LoVo (cell line): Measurements from ENCODE around the gene LRRC4.

ENCODE experiments used
- DNase-seq: peaks from one replicate; pipeline ENCODE4 v3.0.0-alpha.2; 2016; ENCODE audit warnings: low spot score

Gene LRRC4

DNA sequence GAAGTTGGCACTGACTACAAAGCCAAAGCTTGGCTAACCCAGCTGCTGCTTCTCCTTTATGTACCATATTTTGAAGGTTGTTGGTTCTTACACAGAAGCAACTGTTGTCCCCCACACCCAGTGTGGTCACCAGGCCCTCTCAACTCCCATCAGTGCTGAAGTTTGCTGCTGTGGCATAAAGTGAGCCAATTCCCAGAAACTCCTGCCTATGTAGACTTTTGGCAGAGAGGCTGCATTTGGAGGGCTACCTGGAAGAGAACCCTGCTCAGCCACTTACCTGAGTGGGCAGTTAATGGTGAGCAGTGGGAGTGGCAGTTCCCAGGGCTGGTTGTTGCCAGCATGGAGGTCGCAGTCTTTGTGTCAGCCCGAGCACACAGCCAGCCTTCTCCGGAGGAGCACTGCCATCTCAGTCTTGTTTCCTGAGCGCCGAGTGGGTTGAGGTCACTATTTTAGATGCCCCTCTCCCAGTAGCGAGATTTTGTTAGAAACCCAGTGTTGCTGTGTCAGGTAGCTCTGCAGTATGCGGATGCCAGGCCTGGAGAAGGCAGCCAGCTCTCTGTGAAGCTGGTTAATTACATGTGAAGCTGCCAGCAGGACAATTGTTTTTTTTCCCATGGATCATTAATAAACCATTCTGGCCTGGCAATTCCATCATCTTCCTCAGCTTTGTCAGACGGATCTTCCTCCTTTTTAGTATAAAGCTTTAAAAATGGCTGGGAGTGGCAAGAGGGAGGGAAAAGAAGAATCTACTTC, 24.5 kb downstream of the LRRC4 start:
- DNase-seq, result no peak

DNA sequence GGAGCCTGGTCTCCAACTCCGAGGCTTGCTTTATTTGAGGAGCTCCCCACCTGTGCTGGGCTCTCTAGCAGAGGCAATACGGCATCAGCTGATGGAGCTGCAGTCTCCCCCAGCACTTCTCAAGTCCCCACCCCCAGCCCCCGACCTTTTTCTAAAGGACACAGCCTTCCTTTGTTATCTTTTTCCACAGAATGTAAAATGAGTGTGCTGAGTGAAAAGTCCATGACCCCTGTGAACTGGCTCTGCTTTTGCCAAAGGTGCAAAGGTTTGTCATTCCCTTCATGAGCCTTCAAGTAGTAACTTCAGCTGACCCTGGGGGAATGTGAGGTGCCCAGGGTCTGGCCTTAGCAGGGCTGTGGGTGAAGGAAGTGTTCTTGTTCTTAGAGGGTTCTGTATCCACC, 25.5 kb downstream of the LRRC4 start:
- no peak for DNase-seq

DNA sequence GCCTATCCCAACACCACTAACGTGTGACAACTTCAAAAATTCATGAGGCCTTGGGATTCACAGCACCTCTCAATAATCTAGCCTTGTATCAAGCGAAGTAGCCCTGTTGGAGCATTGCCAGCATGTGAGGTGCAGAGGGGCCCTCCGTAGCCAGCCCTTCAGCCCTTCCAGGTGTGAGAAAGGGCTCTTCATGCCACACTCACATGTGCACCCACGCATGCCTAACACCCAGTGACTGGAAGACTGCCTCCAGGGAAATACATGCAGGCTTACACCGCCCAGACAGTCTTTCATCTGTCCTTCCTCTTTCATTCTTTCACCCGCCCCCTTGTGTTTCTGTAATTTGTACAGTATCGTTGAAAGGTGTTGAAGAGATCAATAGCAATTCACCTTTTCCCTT, 26.1 kb downstream of the LRRC4 start:
- no peak for DNase-seq

DNA sequence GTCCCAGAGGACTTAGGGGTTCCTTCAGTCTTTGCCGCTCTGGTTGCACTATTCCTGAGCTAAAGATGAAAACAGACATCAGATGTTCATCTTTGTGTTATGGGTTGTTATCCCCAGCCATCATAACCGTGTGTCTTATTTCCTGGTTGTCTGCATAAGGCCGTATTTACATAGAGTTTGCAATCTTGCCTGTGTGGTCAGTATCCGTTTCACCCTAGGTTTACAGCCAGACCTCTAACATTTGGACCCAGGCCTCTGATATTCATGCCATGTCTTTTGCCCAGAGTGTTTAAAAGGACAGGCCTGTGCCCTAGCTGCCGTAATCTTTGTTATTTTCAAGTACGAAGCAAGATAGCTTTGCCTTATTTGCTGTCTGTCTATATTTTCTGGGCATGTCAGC, 26.6 kb downstream of the LRRC4 start:
- DNase-seq, result no peak

DNA sequence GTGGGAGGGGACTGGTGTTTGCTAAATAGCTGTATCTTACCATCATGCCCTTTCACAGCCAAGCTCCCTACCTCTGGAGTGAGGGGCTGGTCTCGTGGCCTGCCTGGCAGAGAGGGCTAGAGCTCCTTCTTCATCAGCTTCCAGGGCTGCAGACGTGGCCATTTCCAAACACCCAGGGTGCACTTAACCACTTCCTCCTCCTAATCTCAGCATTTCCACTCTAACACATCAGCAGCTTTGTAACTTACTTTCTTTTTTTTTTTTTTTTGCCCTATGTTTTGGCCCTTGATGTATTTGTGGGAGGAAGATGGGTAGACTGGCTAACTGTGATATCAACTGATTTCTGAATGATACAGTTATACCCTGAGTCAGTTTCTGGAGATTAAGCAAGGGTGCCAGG, 27.4 kb downstream of the LRRC4 start:
- DNase-seq, result no peak

DNA sequence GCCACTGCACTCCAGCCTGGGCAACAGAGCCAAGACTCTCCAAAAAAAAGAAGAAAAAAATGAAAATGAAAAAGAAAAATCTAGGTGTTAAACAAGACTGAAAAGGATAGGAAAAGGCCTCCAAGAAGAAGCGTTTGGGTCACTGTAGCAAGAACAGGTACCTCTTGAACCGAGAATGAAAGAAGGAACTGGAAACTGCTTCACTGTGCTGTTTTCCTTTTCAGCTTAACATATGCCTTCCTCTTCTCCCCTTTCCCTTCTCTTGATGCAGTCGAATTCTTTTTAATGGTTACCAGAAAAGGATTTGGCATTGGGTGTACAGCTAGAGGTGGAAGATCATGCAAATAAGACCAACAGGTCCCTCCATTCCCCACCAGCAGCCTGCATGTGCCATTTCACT, 28.1 kb downstream of the LRRC4 start:
- no peak for DNase-seq

DNA sequence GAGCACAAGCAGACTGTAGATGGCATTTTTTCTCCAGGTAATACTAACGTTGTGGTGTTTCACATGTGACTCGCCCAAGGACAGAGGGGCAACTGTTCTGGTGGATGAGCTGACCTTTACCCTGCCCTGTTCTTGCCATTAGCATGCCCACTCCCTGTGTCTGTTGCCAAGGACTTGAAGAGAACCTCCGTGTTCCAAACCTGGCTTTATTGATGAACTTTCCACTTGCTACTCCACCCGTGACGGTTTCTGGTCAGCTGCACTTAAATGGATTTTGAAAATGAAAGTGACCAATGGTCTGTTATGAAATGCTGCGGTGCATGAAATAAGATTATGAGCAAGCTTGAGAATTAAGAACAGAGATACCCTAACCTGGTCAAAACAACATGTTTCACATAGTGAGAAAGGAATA, 30.4 kb downstream of the LRRC4 start:
- no peak for DNase-seq

DNA sequence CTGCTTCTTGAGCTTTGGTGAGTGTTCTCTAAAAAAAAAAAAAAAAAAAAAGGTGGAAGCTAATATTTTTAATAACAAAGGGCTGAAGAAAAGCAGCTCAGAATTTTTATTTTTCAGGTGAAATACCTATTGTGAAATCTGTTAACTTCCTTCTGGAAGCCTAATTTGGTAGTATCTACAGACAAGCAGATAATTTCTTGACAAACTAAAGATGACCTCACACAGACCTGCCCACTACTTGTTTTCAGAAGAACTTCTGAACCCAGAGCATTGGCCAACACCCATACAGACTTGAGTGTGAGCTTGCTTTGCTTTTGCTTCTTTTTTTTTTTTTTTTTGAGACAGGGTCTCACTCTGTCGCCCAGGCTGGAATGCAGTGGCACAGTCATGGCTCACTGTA, 31.2 kb downstream of the LRRC4 start:
- no peak for DNase-seq

DNA sequence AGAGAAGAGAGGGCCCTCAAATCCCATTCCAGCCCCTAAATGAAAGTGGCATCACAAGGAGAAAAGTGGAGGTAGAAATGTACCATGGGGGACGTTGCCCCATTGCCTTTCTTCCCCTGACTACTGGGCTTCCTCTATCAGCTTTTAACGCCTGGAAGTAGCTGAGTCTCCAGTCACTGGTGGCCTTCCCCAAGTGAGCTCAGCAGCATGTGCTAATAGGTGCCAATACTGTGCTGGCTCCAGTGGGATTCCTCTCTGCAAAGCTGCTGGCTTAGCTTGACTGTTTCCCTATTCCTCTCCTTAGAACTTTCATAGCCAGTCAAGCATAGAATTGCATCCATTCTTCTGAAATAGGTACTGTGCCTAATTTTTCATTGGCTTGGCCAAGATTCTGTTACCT, 32.6 kb downstream of the LRRC4 start:
- no peak for DNase-seq

DNA sequence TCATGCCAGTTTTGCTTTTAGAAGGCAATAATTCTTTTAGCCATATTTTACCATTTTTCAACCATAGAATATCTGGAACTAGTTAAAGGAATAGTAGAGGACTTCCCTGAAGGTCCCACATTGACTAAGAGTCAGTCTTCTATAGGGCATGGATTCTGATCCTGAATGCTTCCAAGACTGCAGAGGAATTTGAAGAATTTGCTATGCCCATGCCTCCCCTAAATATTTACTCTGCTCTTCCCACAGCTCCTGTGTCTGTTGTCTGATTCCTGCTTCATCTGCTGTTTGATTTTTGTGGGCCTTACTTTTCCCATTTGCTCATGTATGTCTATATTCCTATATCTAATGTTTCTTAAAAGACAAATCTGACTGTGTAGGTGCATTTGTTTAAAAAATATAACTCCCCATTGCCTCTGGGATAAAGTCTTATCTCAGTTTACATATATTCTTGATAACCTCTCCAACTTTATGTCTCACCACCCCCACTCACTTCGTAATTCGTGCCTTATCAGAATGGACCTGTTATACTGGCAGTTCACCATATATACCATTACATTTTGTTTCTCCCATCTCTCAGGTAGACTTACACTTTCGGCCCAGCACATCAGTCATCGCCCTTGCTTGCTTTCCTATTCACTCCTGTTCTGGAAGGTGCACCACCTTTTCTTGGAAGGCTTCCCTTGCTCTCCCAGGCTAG, 33.9 kb downstream of the LRRC4 start:
- DNase-seq, result no peak

DNA sequence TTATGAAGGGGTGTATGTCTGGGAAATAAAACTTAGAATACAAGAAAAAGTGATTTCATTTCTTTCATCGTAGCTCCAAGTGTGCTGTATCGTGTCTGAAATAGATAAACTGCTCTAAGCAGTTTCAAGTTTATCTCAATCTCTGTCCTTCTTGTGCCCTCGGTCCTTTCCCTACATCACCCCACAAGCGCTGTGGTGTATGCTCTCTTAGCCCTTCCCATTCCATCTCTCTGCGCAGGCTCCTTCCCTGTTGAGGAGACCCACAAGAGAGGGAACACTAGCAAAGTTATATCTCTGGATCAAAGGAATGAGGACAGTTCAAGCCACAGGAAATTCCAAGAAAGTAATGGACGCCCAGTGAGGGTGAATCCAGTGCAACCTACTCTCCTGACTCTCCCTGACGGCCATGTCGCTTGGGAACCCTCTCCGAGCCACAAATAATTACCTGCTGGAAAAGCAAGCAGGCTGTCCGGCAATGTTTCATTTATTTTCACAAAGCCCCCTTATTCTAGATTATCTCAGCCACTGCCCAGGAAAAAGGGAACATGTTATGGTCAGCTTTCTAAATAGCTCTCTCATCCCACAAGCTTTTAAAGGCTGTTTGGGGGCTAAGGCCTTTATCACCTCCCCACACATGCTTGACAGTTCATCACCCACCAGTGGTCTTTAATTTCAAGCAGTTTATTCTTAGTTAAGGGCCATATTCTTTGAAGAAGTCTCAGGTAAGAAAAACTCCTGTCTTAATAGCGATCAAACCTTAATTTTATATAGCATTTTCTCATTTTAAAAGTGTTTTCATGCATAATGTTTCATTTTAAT, 34.8 kb downstream of the LRRC4 start:
- DNase-seq, result no peak

DNA sequence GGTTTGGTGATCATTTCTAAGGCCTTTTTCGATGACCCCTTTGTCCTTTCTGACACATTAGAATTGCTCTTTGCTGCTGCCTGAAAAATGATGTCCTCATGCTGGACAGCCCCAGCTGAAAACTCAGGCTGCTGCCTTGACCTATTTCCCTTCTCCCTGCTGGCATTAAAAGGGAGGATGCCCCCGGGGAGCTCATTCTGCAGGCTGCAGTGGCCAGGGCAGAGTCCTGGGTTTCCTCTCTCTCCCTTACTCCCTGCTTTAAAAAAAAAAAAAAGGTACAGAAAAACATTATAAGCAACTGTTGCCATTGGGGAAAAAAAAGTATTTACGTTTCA, 35.4 kb downstream of the LRRC4 start:
- no peak for DNase-seq

DNA sequence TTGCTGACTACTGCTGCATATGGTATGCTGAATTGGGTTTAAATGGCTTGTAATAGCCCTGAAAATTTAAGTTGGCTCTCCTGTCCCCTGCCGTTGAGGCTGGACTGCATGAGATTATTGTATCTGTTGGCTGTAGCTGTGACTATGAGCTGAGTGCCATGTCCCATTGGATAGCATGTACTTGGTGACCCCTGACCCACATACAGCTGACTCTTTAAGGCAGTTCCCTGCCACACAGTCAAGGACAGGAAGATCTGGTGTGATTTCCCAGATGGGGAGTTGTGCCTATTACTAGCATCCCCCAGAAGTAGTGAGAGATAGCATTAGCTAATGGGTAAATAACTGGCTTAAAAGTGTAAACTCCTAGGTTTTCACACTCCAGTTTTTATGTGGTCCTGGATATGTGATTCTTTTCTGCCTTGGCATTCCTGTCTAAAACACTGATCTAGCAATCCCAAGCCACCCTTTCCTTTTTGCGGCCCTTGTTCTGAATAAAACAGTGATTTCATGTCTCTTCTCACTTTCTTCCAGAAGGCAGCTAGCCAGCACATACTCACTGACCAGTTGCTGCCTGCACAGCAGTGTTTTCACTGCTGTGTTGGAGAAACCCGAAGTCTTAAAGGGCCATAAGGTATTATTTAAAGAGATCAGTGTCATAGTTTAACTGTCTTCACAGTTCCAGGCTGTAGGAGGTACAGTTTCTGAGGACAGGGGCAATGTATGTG, 35.9 kb downstream of the LRRC4 start:
- no peak for DNase-seq

DNA sequence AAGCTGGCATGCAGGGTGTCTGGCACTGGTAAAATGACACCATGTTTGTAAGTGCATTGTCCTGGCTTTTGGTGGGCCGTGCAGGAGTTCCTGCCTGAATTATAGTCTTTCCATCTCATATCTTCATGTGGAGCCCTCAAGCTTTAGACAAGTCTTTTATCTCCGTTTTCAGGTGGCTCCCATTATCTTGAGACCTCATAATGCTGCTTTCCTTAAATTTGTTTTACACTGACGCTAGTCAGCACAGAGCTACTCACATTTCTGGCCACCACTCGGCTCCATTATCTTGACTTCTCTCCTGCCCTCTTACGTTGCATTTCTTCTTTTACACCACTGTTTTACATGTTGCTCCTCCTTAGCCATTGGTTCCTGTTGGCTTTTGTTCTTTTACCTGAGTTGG, 37.2 kb downstream of the LRRC4 start:
- no peak for DNase-seq

DNA sequence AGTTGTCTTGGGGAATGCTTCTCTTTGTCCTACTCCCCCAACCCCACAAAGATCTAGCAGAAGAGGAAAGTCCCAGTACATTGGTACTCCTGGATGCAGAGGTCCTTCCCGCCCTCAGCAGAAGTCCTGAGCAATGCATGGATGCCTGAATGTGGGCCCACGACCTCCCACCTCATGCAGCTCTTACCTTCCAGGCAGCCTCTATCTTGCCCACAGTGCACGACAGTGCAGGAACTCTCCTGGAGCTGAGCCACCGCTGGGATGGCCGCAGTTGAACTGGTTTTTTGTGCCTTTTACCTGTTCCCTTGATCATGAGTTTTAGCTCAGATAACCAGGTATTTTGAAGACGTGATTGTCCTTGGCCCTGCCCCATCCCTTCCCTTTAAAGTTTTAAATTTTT, 37.9 kb downstream of the LRRC4 start:
- DNase-seq, result no peak

DNA sequence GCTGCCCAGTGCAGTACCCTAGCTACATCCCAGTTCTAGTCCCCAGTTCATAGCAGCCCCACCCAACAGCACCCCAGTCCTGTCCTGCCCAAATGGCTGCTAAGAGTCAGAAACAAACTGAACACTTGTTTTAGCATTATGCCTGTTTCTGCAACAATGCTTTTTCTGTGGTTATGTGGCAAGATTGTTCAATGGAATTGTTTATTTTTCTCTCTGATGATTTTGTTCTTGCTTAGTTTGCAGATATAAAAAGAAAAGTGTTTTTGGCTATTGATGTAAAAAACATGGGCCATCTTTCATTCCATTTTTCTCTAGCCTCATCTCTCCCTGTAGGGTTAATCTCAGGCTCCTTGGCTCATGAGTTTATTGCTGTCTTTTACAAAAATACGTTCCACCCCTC, 42.5 kb downstream of the LRRC4 start:
- no peak for DNase-seq

DNA sequence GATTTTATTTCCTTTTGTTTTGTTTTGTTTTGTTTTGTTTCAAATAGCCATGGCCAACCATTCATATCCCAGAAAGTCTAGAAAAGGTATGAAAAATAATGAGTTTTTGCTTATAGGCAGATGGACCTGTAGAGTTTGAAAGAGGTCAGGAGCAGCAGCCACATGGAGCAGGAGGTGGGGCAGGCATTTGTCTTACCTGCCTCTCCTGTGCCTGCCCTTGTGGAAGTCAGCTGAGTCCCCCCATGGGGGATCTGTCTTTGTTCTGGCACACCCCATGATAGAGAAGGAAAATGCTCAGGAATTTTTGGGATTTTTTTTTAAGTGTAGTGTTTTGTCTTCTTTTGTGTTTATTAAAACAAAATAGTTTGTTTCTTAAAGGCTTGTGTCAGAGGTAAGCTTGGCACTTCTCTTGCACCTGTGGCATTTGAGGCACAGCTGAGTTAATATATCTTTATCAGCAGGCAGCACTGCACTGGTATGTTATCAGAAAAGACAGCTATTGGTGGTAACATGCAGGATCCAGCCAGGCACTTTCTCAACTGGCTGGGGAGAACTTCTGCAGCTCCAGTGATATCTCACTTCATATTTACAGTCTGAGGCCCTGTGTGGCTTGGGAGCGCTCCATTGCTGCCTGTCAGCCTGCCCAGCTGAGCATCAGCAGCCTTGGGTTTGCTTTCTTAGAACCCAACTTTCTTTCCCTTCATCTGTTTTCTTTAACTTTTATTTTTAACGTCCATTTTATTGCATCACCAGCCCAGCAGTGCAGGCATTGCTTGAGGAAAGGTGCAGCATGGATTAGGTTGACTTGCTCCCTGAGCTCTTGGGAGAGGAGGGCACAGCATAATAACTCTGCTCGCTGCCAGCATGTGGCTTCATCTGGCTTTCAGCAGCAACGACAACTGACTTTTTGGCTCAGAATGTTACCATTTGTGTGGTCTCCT, 44.4 kb downstream of the LRRC4 start:
- DNase-seq, result no peak

DNA sequence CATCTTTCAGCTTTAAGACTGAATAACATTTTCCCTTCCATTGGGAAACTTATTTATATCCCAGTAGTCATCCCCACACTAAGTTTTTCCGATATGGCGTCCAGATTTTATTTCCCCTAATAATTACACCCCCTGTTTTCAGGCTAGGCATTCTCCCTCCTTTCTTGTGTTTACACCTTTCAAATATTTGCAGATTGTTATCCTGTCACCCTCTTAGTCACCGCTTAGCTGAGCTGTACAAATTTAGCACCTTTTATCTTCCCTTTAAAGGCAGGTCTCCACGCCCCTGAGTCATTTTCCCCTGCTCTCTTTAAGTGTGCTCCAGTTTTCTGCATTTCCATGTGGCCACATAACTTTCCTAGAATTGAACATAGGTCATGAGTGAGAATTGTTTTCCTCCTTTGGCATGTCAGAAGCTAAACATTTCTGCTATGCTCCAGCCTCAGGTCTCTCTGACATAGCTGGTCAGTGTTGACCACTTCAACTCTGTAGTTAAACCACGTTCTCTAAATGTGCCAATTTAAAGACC, 47.4 kb downstream of the LRRC4 start:
- peak; percentile 19 for DNase-seq

DNA sequence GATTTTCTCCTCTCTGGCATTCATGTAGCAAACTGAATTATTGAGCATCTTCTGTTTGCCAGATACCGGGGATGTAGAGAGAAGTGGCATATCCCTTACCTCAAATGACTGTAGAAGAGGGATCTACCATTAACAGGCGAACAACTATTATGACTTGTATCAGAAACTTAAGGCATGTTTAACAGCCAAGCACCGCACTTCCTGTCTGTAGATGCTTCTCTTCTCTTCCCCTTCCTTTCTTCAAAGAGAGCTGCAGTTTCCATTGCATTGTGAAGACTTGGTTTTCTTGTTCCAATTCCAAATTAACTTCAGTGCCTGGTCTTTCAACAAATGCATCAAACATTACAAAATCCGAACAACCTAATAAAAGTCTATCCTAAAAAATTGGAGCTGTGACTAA, 49.3 kb downstream of the LRRC4 start:
- DNase-seq, result no peak

DNA sequence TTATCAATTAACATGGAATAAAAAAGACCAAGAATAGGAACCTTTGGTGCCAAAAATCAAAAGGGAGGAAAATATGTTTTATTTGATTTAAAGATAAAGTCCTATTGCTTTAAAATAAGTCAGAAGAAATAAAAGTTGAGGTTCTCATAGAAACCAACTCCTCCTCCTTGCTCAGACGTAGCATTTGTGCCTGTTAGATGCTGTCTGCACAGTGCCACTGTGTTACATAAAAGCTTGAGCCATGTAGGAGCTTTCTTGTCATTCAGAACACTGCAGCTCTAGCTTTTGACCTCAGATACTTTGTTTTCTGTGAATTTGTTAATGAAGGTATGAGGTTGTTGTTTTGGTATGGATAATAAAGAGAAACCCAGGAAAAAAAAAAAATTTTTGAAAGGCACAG, 50.3 kb downstream of the LRRC4 start:
- no peak for DNase-seq

DNA sequence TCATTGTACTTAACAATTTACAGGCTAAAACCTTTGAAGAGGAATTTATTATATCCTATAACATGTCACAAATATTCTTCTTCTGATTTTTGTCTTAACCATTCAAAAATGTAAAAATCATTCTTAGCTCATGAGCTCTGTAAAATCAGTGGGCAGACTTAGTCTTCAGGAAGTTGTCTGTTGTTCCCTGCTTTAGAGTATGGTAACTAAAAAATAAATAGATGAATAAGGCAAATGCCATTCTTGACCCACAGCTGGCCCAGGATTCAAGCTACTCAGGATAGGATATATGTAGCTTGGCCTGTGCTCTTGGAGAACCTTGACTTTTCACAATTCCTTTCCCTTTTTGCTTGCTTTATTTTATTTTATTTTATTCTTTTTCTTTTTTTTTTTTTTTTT, 51.5 kb downstream of the LRRC4 start:
- DNase-seq, result no peak
